Liver (tissue), 9 donors: Measurements from ENCODE around the gene CFAP74. TPM values are rescaled to one million over a fixed set of nuclear protein-coding genes. Genes with fewer than 3 reads are reported as not detected.

Experiments
- DNase-seq: peaks from one replicate; pipeline ENCODE4 v3.0.0-alpha.2; 2017; ENCODE audit warnings: low spot score
- H3K27ac ChIP-seq, 2 donors: one replicate each; pipeline ENCODE4 v1.7.0; 2013; ENCODE audit warnings: inconsistent platforms in 2 of 2, low read length in 2 of 2, control low read depth in 1 of 2, low read depth in 1 of 2, mild to moderate bottlenecking in 1 of 2
- H3K27me3 ChIP-seq, 4 donors: one replicate each; pipeline versions ENCODE4 v1.6.1 to v1.7.0; 2013; ENCODE audit warnings: low read length in 3 of 4, inconsistent platforms in 1 of 4, mild to moderate bottlenecking in 1 of 4, moderate library complexity in 1 of 4; ENCODE audit not compliant: control insufficient read depth in 4 of 4, insufficient read depth in 4 of 4
- H3K36me3 ChIP-seq, 4 donors: one replicate each; pipeline versions ENCODE4 v1.6.1 to v1.7.0; 2013; ENCODE audit warnings: low read length in 3 of 4, mild to moderate bottlenecking in 3 of 4, low read depth in 1 of 4, moderate library complexity in 1 of 4; ENCODE audit not compliant: control insufficient read depth in 4 of 4, insufficient read depth in 3 of 4
- H3K4me1 ChIP-seq, 4 donors: one replicate each; pipeline versions ENCODE4 v1.6.1 to v1.7.0; 2013; ENCODE audit warnings: low read length in 3 of 4, mild to moderate bottlenecking in 3 of 4, moderate library complexity in 1 of 4; ENCODE audit not compliant: control insufficient read depth in 4 of 4, insufficient read depth in 4 of 4
- H3K4me3 ChIP-seq, 3 donors: one replicate each; pipeline versions ENCODE4 v1.6.1 to v1.7.0; 2013; ENCODE audit warnings: low read length in 3 of 3, control low read depth in 1 of 3, low read depth in 1 of 3, mild to moderate bottlenecking in 1 of 3
- H3K9ac ChIP-seq, 2 donors: one replicate each; pipeline ENCODE4 v1.7.0; 2013; ENCODE audit warnings: low read length in 2 of 2, mild to moderate bottlenecking in 2 of 2, moderate library complexity in 2 of 2, control low read depth in 1 of 2, low read depth in 1 of 2
- H3K9me3 ChIP-seq, 4 donors: one replicate each; pipeline versions ENCODE4 v1.6.1 to v1.7.0; 2013; ENCODE audit warnings: low read length in 3 of 4; ENCODE audit not compliant: control insufficient read depth in 4 of 4
- ATF3 ChIP-seq: IDR thresholded peaks from 2 replicates; pipeline ENCODE4 v1.6.1; 2016; ENCODE audit warnings: antibody characterized with exemption
- EGR1 ChIP-seq, 2 donors: IDR thresholded peaks; 2 replicates each; pipeline ENCODE4 v1.6.1; 2016 to 2018; ENCODE audit warnings: antibody characterized with exemption in 2 of 2, low read depth in 2 of 2
- FOXA1 ChIP-seq: IDR thresholded peaks from 2 replicates; pipeline ENCODE4 v1.6.1; 2016; ENCODE audit warnings: antibody characterized with exemption
- FOXA2 ChIP-seq: IDR thresholded peaks from 2 replicates; pipeline ENCODE4 v1.6.1; 2016; ENCODE audit warnings: antibody characterized with exemption
- GABPA ChIP-seq, 2 donors: IDR thresholded peaks in 1 of 2; conservative IDR thresholded peaks in 1 of 2; 2 replicates each; pipeline ENCODE4 v1.6.1; 2016; ENCODE audit warnings: antibody characterized with exemption in 2 of 2, mild to moderate bottlenecking in 1 of 2, moderate library complexity in 1 of 2
- HNF4A ChIP-seq, 2 donors: conservative IDR thresholded peaks; 2 replicates each; pipeline ENCODE4 v1.6.1; 2016; ENCODE audit warnings: antibody characterized with exemption in 2 of 2, mild to moderate bottlenecking in 2 of 2
- HNF4G ChIP-seq: IDR thresholded peaks from 2 replicates; pipeline ENCODE4 v1.6.1; 2016; ENCODE audit warnings: antibody characterized with exemption
- JUND ChIP-seq, 2 donors: IDR thresholded peaks; 2 replicates each; pipeline ENCODE4 v1.6.1; 2016; ENCODE audit warnings: antibody characterized with exemption in 2 of 2
- MAX ChIP-seq: IDR thresholded peaks from 2 replicates; pipeline ENCODE4 v1.6.1; 2016; ENCODE audit warnings: antibody characterized with exemption
- NR2F2 ChIP-seq: IDR thresholded peaks from 2 replicates; pipeline ENCODE4 v1.6.1; 2016; ENCODE audit warnings: antibody characterized with exemption
- RAD21 ChIP-seq, 2 donors: IDR thresholded peaks; 2 replicates each; pipeline ENCODE4 v1.6.1; 2016; ENCODE audit warnings: antibody characterized with exemption in 2 of 2, mild to moderate bottlenecking in 2 of 2
- RXRA ChIP-seq, 2 donors: IDR thresholded peaks; 2 replicates each; pipeline ENCODE4 v1.6.1; 2017 to 2018; ENCODE audit warnings: antibody characterized with exemption in 2 of 2, mild to moderate bottlenecking in 1 of 2
- SP1 ChIP-seq: IDR thresholded peaks from 2 replicates; pipeline ENCODE4 v1.6.1; 2018; ENCODE audit warnings: antibody characterized with exemption, mild to moderate bottlenecking
- TAF1 ChIP-seq: conservative IDR thresholded peaks from 2 replicates; pipeline ENCODE4 v1.6.1; 2016; ENCODE audit warnings: antibody characterized with exemption, mild to moderate bottlenecking
- YY1 ChIP-seq: IDR thresholded peaks from 2 replicates; pipeline ENCODE4 v1.6.1; 2016; ENCODE audit warnings: antibody characterized with exemption, mild to moderate bottlenecking
- WGBS: extraction: QIAGEN DNeasy Blood & Tissue Kit; methylation state at CpG from one replicate; pipeline ENCODE4 v1.1.7; 2013; 5-methylcytosine and 5-hydroxymethylcytosine counted together
- polyA plus RNA-seq, 2 donors: library from polyadenylated mRNA; stranded (reverse) in 1 of 2; unstranded in 1 of 2; fragments of 200-250 nt in 1 of 2; fragments of >200 nt in 1 of 2; fragmentation: Nextera tagmentation in 1 of 2; extraction: Ambion mirVana in 1 of 2; gene quantifications; one replicate each; pipeline versions ENCODE4 v1.2.1 to v1.2.3, GENCODE V29; 2013 to 2015
- total RNA-seq, 2 donors: library from RNA; depleted of rRNA; stranded (reverse); fragments of >200 nt; gene quantifications; one replicate each; pipeline ENCODE4 v1.2.3, GENCODE V29; 2014
- TF ChIP-seq, protein P1 (sequence below): fragments of 150-350 bp; IDR thresholded peaks from 2 replicates; pipeline ENCODE4 v1.5.1; 2017; ENCODE audit warnings: improper control_type of control experiment, low read depth, low read length; ENCODE audit not compliant: missing input control
- TF ChIP-seq, protein P2 (sequence below): IDR thresholded peaks from 2 replicates; pipeline ENCODE4 v1.6.1; 2016; ENCODE audit warnings: antibody characterized with exemption, mild to moderate bottlenecking
- TF ChIP-seq, protein P3 (sequence below): IDR thresholded peaks from 2 replicates; pipeline ENCODE4 v1.6.1; 2016; ENCODE audit warnings: antibody characterized with exemption
- donor health status: healthy.
- donor health status: healthy.
- donor health status: healthy.
- donor health status: healthy.
- donor health status: healthy.

Gene CFAP74
- total and polyA plus RNA-seq, 4 donors = under 0.01 to 0.31 TPM; not detected in 2

DNA sequence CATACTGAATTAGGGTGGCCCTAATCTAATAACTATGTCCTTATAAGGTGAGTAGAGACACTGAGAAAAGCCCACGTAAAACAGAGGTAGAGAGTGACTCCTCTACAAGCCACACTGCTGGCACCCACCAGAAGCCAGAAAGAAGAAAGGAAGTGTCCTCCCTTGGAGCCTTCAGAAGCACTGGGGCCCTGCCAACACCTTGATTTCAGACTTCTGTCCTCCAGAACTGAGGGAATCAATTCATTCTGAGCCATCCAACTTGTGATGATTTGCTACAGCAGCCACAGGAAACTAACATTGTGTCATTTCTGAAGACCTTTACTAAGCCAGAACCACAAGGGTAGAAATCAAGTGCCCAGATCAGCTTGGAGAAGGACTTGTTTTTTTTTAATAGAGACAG, 127.7 kb downstream of the CFAP74 start:
- Histone ChIP-seq H3K27me3 (no peaks in the 10 kb centered on the region), H3K36me3 (peaks cover 0 to 7% (median 0%) of the 10 kb centered on the region in 4 donors), H3K9ac (no peak overlapping the region), H3K4me1 (peaks cover 2 to 40% (median 20%) of the 10 kb centered on the region in 4 donors), H3K4me3 (no peak overlapping the region), H3K27ac (no peak overlapping the region), H3K9me3 (no peaks in the 10 kb centered on the region)
- no peak for TF ChIP-seq HNF4A (conservative IDR thresholded peaks at IDR 0.05)
- 91% methylated on average over 1 of the region's 1 CpG for WGBS
- no peak for DNase-seq

GRCh38 chr1:1874901-1875300, 128.7 kb downstream of the CFAP74 start:
- 97% methylated on average over 7 of the region's 7 CpGs for WGBS
- Histone ChIP-seq H3K4me1 (peaks cover 3 to 36% (median 15%) of the 10 kb centered on the region in 4 donors), H3K27ac (no peak overlapping the region), H3K36me3 (peaks cover 0 to 8% (median 0%) of the 10 kb centered on the region in 4 donors), H3K4me3 (no peak overlapping the region), H3K27me3 (no peaks in the 10 kb centered on the region), H3K9ac (no peak overlapping the region), H3K9me3 (no peaks in the 10 kb centered on the region)
- TF ChIP-seq, protein P1, sequence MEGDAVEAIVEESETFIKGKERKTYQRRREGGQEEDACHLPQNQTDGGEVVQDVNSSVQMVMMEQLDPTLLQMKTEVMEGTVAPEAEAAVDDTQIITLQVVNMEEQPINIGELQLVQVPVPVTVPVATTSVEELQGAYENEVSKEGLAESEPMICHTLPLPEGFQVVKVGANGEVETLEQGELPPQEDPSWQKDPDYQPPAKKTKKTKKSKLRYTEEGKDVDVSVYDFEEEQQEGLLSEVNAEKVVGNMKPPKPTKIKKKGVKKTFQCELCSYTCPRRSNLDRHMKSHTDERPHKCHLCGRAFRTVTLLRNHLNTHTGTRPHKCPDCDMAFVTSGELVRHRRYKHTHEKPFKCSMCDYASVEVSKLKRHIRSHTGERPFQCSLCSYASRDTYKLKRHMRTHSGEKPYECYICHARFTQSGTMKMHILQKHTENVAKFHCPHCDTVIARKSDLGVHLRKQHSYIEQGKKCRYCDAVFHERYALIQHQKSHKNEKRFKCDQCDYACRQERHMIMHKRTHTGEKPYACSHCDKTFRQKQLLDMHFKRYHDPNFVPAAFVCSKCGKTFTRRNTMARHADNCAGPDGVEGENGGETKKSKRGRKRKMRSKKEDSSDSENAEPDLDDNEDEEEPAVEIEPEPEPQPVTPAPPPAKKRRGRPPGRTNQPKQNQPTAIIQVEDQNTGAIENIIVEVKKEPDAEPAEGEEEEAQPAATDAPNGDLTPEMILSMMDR = no peak
- TF ChIP-seq FOXA2 = no peak
- TF ChIP-seq TAF1 = no peak
- no peak for TF ChIP-seq MAX
- no peak for TF ChIP-seq HNF4G
- TF ChIP-seq RAD21 (IDR thresholded peaks at IDR 0.05) = no peak
- TF ChIP-seq, protein P2, sequence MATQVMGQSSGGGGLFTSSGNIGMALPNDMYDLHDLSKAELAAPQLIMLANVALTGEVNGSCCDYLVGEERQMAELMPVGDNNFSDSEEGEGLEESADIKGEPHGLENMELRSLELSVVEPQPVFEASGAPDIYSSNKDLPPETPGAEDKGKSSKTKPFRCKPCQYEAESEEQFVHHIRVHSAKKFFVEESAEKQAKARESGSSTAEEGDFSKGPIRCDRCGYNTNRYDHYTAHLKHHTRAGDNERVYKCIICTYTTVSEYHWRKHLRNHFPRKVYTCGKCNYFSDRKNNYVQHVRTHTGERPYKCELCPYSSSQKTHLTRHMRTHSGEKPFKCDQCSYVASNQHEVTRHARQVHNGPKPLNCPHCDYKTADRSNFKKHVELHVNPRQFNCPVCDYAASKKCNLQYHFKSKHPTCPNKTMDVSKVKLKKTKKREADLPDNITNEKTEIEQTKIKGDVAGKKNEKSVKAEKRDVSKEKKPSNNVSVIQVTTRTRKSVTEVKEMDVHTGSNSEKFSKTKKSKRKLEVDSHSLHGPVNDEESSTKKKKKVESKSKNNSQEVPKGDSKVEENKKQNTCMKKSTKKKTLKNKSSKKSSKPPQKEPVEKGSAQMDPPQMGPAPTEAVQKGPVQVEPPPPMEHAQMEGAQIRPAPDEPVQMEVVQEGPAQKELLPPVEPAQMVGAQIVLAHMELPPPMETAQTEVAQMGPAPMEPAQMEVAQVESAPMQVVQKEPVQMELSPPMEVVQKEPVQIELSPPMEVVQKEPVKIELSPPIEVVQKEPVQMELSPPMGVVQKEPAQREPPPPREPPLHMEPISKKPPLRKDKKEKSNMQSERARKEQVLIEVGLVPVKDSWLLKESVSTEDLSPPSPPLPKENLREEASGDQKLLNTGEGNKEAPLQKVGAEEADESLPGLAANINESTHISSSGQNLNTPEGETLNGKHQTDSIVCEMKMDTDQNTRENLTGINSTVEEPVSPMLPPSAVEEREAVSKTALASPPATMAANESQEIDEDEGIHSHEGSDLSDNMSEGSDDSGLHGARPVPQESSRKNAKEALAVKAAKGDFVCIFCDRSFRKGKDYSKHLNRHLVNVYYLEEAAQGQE = no peak
- no peak for TF ChIP-seq RXRA (IDR thresholded peaks at IDR 0.05)
- no peak for TF ChIP-seq HNF4A (conservative IDR thresholded peaks at IDR 0.05)
- no peak for TF ChIP-seq FOXA1
- TF ChIP-seq YY1 = no peak
- TF ChIP-seq JUND (IDR thresholded peaks at IDR 0.05) = no peak
- no peak for TF ChIP-seq GABPA (IDR thresholded peaks at IDR 0.05 in 1 of 2, conservative IDR thresholded peaks at IDR 0.05 in 1 of 2)
- TF ChIP-seq ATF3 = no peak
- TF ChIP-seq, protein P3, sequence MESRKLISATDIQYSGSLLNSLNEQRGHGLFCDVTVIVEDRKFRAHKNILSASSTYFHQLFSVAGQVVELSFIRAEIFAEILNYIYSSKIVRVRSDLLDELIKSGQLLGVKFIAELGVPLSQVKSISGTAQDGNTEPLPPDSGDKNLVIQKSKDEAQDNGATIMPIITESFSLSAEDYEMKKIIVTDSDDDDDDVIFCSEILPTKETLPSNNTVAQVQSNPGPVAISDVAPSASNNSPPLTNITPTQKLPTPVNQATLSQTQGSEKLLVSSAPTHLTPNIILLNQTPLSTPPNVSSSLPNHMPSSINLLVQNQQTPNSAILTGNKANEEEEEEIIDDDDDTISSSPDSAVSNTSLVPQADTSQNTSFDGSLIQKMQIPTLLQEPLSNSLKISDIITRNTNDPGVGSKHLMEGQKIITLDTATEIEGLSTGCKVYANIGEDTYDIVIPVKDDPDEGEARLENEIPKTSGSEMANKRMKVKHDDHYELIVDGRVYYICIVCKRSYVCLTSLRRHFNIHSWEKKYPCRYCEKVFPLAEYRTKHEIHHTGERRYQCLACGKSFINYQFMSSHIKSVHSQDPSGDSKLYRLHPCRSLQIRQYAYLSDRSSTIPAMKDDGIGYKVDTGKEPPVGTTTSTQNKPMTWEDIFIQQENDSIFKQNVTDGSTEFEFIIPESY = no peak
- TF ChIP-seq NR2F2 = no peak
- no peak for TF ChIP-seq EGR1 (IDR thresholded peaks at IDR 0.05; ENCODE audit: low read depth in 2 of 2)
- TF ChIP-seq SP1 = no peak
- DNase-seq = no peak
